ENCODE measurements around the gene REM2. TPM values are rescaled to one million over a fixed set of nuclear protein-coding genes. Genes with fewer than 3 reads are reported as not detected.

The REM2 gene
- total RNA-seq, 1 donor from 2014 or later = 0.36 TPM

- Mint-ChIP-seq H3K4me1 (ENCODE audit: unreplicated experiment) (peaks cover 30% of the 10 kb centered on the region), H3K27me3 (ENCODE audit: unreplicated experiment) (peaks cover 24% of the 10 kb centered on the region), H3K9me3 (ENCODE audit: unreplicated experiment) (no peaks in the 10 kb centered on the region), H3K4me3 (ENCODE audit: unreplicated experiment) (peak overlapping the region; percentile 98), H3K36me3 (ENCODE audit: low read depth, unreplicated experiment) (peaks cover 4% of the 10 kb centered on the region), H3K27ac (ENCODE audit: unreplicated experiment) (peak overlapping the region; percentile 93)
- peak; percentile 56 for DNase-seq (ENCODE audit: low spot score)
- TF ChIP-seq CTCF (IDR thresholded peaks at IDR 0.05; ENCODE audit: unreplicated experiment) = no peak
Measured at GRCh38 chr14:22887260-22887989, 4.4 kb downstream of the REM2 start.

GRCh38 chr14:22887990-22888378 is 5.0 kb downstream of the REM2 start:
- no peak for DNase-seq (ENCODE audit: low spot score)
- TF ChIP-seq CTCF (IDR thresholded peaks at IDR 0.05; ENCODE audit: unreplicated experiment) = no peak
- Mint-ChIP-seq H3K4me1 (ENCODE audit: unreplicated experiment) (peaks cover 24% of the 10 kb centered on the region), H3K27me3 (ENCODE audit: unreplicated experiment) (peaks cover 21% of the 10 kb centered on the region), H3K27ac (ENCODE audit: unreplicated experiment) (no peak overlapping the region), H3K4me3 (ENCODE audit: unreplicated experiment) (peak overlapping the region; percentile 98), H3K36me3 (ENCODE audit: low read depth, unreplicated experiment) (peaks cover 7% of the 10 kb centered on the region), H3K9me3 (ENCODE audit: unreplicated experiment) (no peaks in the 10 kb centered on the region)

GRCh38 chr14:22888662-22889061 is 5.6 kb downstream of the REM2 start:
- no peaks in the 10 kb centered on the region for H3K9me3 Mint-ChIP-seq (ENCODE audit: unreplicated experiment)
- no peak overlapping the region for H3K27ac Mint-ChIP-seq (ENCODE audit: unreplicated experiment)
- peaks cover 19% of the 10 kb centered on the region for H3K4me1 Mint-ChIP-seq (ENCODE audit: unreplicated experiment)
- H3K36me3 Mint-ChIP-seq (ENCODE audit: low read depth, unreplicated experiment) = peaks cover 11% of the 10 kb centered on the region
- TF ChIP-seq CTCF (IDR thresholded peaks at IDR 0.05; ENCODE audit: unreplicated experiment) = no peak
- H3K27me3 Mint-ChIP-seq (ENCODE audit: unreplicated experiment) = peaks cover 17% of the 10 kb centered on the region
- no peak overlapping the region for H3K4me3 Mint-ChIP-seq (ENCODE audit: unreplicated experiment)
- no peak for DNase-seq (ENCODE audit: low spot score)

- Mint-ChIP-seq H3K9me3 (ENCODE audit: unreplicated experiment) (no peaks in the 10 kb centered on the region), H3K27ac (ENCODE audit: unreplicated experiment) (no peak overlapping the region), H3K4me1 (ENCODE audit: unreplicated experiment) (peaks cover 13% of the 10 kb centered on the region), H3K4me3 (ENCODE audit: unreplicated experiment) (no peak overlapping the region), H3K27me3 (ENCODE audit: unreplicated experiment) (peaks cover 9% of the 10 kb centered on the region), H3K36me3 (ENCODE audit: low read depth, unreplicated experiment) (peaks cover 11% of the 10 kb centered on the region)
- no peak for TF ChIP-seq CTCF (IDR thresholded peaks at IDR 0.05; ENCODE audit: unreplicated experiment)
- no peak for DNase-seq (ENCODE audit: low spot score)
Measured at GRCh38 chr14:22890416-22890815, 7.4 kb downstream of the REM2 start.

- DNase-seq (ENCODE audit: low spot score) = no peak
- peaks cover 7% of the 10 kb centered on the region for H3K36me3 Mint-ChIP-seq (ENCODE audit: low read depth, unreplicated experiment)
- peaks cover 5% of the 10 kb centered on the region for H3K4me1 Mint-ChIP-seq (ENCODE audit: unreplicated experiment)
- H3K9me3 Mint-ChIP-seq (ENCODE audit: unreplicated experiment) = no peaks in the 10 kb centered on the region
- H3K4me3 Mint-ChIP-seq (ENCODE audit: unreplicated experiment) = no peak overlapping the region
- peaks cover 1% of the 10 kb centered on the region for H3K27me3 Mint-ChIP-seq (ENCODE audit: unreplicated experiment)
- no peak overlapping the region for H3K27ac Mint-ChIP-seq (ENCODE audit: unreplicated experiment)
- no peak for TF ChIP-seq CTCF (IDR thresholded peaks at IDR 0.05; ENCODE audit: unreplicated experiment)
Measured at GRCh38 chr14:22892488-22892887, 9.5 kb downstream of the REM2 start.

Measured in endothelial cell (in vitro differentiated cells).